A549 treated with CpdA at 1 μM for 4 hours (cell line): ENCODE results near the gene GAD1. TPM values are rescaled to one million over a fixed set of nuclear protein-coding genes. Genes with fewer than 3 reads are reported as not detected.

Experiments
- total RNA-seq: library from RNA; stranded (reverse); fragments of 200-300 nt; extraction: Qiagen RNA extraction; gene quantifications from 5 replicates; pipeline ENCODE4 v1.2.3, GENCODE V29; 2022; ENCODE audit warnings: low read depth

The GAD1 gene
- total RNA-seq = 0.20 to 0.98 TPM (median 0.66 TPM) in 5 replicates

GRCh38 chr2:170816504-170817092, at the start of gene GAD1:
TSS of gene GAD1 (plus strand) at chr2:170816887. CDS start at chr2:170818592, 1,705 bp downstream.

GRCh38 chr2:170770008-170770605, 46.6 kb upstream of the GAD1 start, which contains the start of gene ERICH2:
TSS of gene ERICH2 (plus strand) at chr2:170770378. CDS start at chr2:170770682, 304 bp downstream.

Other genes with a start within 250 kb of the GAD1 start
- gene SP5, start 101.5 kb upstream of the GAD1 start, total RNA-seq = 0.03 TPM in 1 of 5 replicates, not detected in the others
- not detected in 5 replicates for gene ERICH2, start 46.5 kb upstream of the GAD1 start, total RNA-seq
- gene GORASP2, start 112.4 kb downstream of the GAD1 start, total RNA-seq = 86.1 to 108 TPM (median 91.6 TPM) in 5 replicates